HL-60 (cell line): ENCODE data around the gene SECISBP2.

ENCODE experiments used
- GABPA ChIP-seq: IDR thresholded peaks from 2 replicates; pipeline ENCODE4 v1.6.1; 2012; ENCODE audit warnings: low read depth
- POLR2AphosphoS5 ChIP-seq: IDR thresholded peaks from 2 replicates; pipeline ENCODE4 v1.6.1; 2012; ENCODE audit warnings: low read depth
- TF ChIP-seq, protein P1 (sequence below): IDR thresholded peaks from one replicate; pipeline ENCODE4 v1.5.1; 2011; ENCODE audit warnings: low read length, control low read depth, inconsistent platforms; ENCODE audit not compliant: insufficient read depth
- TF ChIP-seq, protein P2 (sequence below): IDR thresholded peaks from 2 replicates; pipeline ENCODE4 v1.6.1; 2012; ENCODE audit warnings: low read depth; ENCODE audit not compliant: insufficient replicate concordance

GRCh38 chr9:89367281-89367680, 49.0 kb downstream of the SECISBP2 start:
- TF ChIP-seq, protein P1, sequence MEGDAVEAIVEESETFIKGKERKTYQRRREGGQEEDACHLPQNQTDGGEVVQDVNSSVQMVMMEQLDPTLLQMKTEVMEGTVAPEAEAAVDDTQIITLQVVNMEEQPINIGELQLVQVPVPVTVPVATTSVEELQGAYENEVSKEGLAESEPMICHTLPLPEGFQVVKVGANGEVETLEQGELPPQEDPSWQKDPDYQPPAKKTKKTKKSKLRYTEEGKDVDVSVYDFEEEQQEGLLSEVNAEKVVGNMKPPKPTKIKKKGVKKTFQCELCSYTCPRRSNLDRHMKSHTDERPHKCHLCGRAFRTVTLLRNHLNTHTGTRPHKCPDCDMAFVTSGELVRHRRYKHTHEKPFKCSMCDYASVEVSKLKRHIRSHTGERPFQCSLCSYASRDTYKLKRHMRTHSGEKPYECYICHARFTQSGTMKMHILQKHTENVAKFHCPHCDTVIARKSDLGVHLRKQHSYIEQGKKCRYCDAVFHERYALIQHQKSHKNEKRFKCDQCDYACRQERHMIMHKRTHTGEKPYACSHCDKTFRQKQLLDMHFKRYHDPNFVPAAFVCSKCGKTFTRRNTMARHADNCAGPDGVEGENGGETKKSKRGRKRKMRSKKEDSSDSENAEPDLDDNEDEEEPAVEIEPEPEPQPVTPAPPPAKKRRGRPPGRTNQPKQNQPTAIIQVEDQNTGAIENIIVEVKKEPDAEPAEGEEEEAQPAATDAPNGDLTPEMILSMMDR: no peak
- TF ChIP-seq GABPA (no peak), POLR2AphosphoS5 (no peak)
- TF ChIP-seq, protein P2, sequence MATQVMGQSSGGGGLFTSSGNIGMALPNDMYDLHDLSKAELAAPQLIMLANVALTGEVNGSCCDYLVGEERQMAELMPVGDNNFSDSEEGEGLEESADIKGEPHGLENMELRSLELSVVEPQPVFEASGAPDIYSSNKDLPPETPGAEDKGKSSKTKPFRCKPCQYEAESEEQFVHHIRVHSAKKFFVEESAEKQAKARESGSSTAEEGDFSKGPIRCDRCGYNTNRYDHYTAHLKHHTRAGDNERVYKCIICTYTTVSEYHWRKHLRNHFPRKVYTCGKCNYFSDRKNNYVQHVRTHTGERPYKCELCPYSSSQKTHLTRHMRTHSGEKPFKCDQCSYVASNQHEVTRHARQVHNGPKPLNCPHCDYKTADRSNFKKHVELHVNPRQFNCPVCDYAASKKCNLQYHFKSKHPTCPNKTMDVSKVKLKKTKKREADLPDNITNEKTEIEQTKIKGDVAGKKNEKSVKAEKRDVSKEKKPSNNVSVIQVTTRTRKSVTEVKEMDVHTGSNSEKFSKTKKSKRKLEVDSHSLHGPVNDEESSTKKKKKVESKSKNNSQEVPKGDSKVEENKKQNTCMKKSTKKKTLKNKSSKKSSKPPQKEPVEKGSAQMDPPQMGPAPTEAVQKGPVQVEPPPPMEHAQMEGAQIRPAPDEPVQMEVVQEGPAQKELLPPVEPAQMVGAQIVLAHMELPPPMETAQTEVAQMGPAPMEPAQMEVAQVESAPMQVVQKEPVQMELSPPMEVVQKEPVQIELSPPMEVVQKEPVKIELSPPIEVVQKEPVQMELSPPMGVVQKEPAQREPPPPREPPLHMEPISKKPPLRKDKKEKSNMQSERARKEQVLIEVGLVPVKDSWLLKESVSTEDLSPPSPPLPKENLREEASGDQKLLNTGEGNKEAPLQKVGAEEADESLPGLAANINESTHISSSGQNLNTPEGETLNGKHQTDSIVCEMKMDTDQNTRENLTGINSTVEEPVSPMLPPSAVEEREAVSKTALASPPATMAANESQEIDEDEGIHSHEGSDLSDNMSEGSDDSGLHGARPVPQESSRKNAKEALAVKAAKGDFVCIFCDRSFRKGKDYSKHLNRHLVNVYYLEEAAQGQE: no peak
